Measurements from ENCODE around the gene UVRAG.
"Not testable (repeated sequence)": the region's sequence is repeated elsewhere in the genome, so short reads cannot be mapped to it uniquely, and the experiment has no call there.

UVRAG gene

GRCh38 chr11:75878933-75879332 is 63.9 kb downstream of the UVRAG start:
- H3K36me3 ChIP-seq, result no peaks in the 10 kb centered on the region
- TF ChIP-seq CTCF (IDR thresholded peaks at IDR 0.05; ENCODE audit: low read depth, low read length), result no peak
- H3K9me3 ChIP-seq, result no peaks in the 10 kb centered on the region

GRCh38 chr11:75879737-75880136 is 64.7 kb downstream of the UVRAG start:
- no peak overlapping the region for H3K4me3 ChIP-seq (ENCODE audit: low read depth, low read length)
- no peaks in the 10 kb centered on the region for H3K27me3 ChIP-seq
- no peaks in the 10 kb centered on the region for H3K9me3 ChIP-seq
- DNase-seq, result no peak
- H3K4me1 ChIP-seq, result no peaks in the 10 kb centered on the region
- no peaks in the 10 kb centered on the region for H3K36me3 ChIP-seq
- no peak for TF ChIP-seq CTCF (IDR thresholded peaks at IDR 0.05; ENCODE audit: low read depth, low read length)

More at GRCh38 chr11:75878933-75879332, 63.9 kb downstream of the UVRAG start:
- no peak overlapping the region for H3K4me3 ChIP-seq (ENCODE audit: low read depth, low read length)
- H3K27me3 ChIP-seq, result no peaks in the 10 kb centered on the region
- H3K4me1 ChIP-seq, result no peaks in the 10 kb centered on the region
- DNase-seq, result no peak

GRCh38 chr11:75880343-75880742 is 65.3 kb downstream of the UVRAG start:
- H3K4me3 ChIP-seq (ENCODE audit: low read depth, low read length); H3K36me3 ChIP-seq; DNase-seq: not testable (repeated sequence)

GRCh38 chr11:75884321-75884720 is 69.3 kb downstream of the UVRAG start:
- no peak for DNase-seq
- H3K4me1 ChIP-seq, result no peaks in the 10 kb centered on the region
- no peaks in the 10 kb centered on the region for H3K9me3 ChIP-seq
- H3K4me3 ChIP-seq (ENCODE audit: low read depth, low read length), result no peak overlapping the region
- no peaks in the 10 kb centered on the region for H3K27me3 ChIP-seq
- no peaks in the 10 kb centered on the region for H3K36me3 ChIP-seq
- no peak for TF ChIP-seq CTCF (IDR thresholded peaks at IDR 0.05; ENCODE audit: low read depth, low read length)

More at GRCh38 chr11:75880343-75880742, 65.3 kb downstream of the UVRAG start:
- not testable (repeated sequence) for H3K9me3 ChIP-seq, H3K4me1 ChIP-seq, H3K27me3 ChIP-seq

- Histone ChIP-seq H3K4me3 (ENCODE audit: low read depth, low read length) (no peak overlapping the region), H3K9me3 (no peaks in the 10 kb centered on the region), H3K4me1 (no peaks in the 10 kb centered on the region), H3K27me3 (no peaks in the 10 kb centered on the region), H3K36me3 (peaks cover 4% of the 10 kb centered on the region)
- no peak for DNase-seq
- no peak for TF ChIP-seq CTCF (IDR thresholded peaks at IDR 0.05; ENCODE audit: low read depth, low read length)
Measured at GRCh38 chr11:75888416-75888815, 73.4 kb downstream of the UVRAG start.

GRCh38 chr11:75891947-75892739 is 77.1 kb downstream of the UVRAG start:
- no peaks in the 10 kb centered on the region for H3K9me3 ChIP-seq
- no peaks in the 10 kb centered on the region for H3K4me1 ChIP-seq
- no peak overlapping the region for H3K4me3 ChIP-seq (ENCODE audit: low read depth, low read length)
- no peak for TF ChIP-seq CTCF (IDR thresholded peaks at IDR 0.05; ENCODE audit: low read depth, low read length)
- H3K27me3 ChIP-seq, result no peaks in the 10 kb centered on the region
- no peak for DNase-seq
- H3K36me3 ChIP-seq, result peaks cover 4% of the 10 kb centered on the region
